Inflammatory macrophage treated with lipopolysaccharide for 1 hour (primary cell): ENCODE results near the gene GRIK3.
"Not testable (repeated sequence)": the region's sequence is repeated elsewhere in the genome, so short reads cannot be mapped to it uniquely, and the experiment has no call there.

Experiments used
- DNase-seq, 2 donors: peaks; one replicate each; pipeline ENCODE4 v3.0.0-alpha.2; 2020 to 2022

The GRIK3 gene

GRCh38 chr1:37034121-37035013 lies at the start of gene GRIK3:
GRIK3 (minus strand) TSS chr1:37034515; CDS start chr1:37034108, 407 bp downstream.
- no peak for DNase-seq

- no peak for DNase-seq
These were observed 49.7 kb upstream of the GRIK3 start for GRCh38 chr1:37084013-37084412.

GRCh38 chr1:37083603-37084002 lies 49.3 kb upstream of the GRIK3 start:
- DNase-seq = no peak

- DNase-seq = not testable (repeated sequence)
These were observed 46.1 kb upstream of the GRIK3 start for GRCh38 chr1:37080296-37080986.

- no peak for DNase-seq
These were observed 44.6 kb upstream of the GRIK3 start for GRCh38 chr1:37078866-37079265.

- DNase-seq = no peak
These were observed 41.9 kb upstream of the GRIK3 start for GRCh38 chr1:37076168-37076567.

- no peak for DNase-seq
These were observed 39.6 kb upstream of the GRIK3 start for GRCh38 chr1:37073854-37074379.

GRCh38 chr1:37073152-37073853 lies 39.0 kb upstream of the GRIK3 start:
- no peak for DNase-seq

- no peak for DNase-seq
These were observed 37.5 kb upstream of the GRIK3 start for GRCh38 chr1:37071829-37072228.

- DNase-seq = no peak
These were observed 35.8 kb upstream of the GRIK3 start for GRCh38 chr1:37070126-37070525.

GRCh38 chr1:37069406-37069805 lies 35.1 kb upstream of the GRIK3 start:
- no peak for DNase-seq

GRCh38 chr1:37068897-37069296 lies 34.6 kb upstream of the GRIK3 start:
- no peak for DNase-seq

- no peak for DNase-seq
These were observed 33.9 kb upstream of the GRIK3 start for GRCh38 chr1:37068260-37068659.

- no peak for DNase-seq
These were observed 29.7 kb upstream of the GRIK3 start for GRCh38 chr1:37064039-37064438.

GRCh38 chr1:37059346-37059745 lies 25.0 kb upstream of the GRIK3 start:
- DNase-seq = no peak

GRCh38 chr1:37058424-37058988 lies 24.2 kb upstream of the GRIK3 start:
- DNase-seq = no peak

- no peak for DNase-seq
These were observed 22.0 kb upstream of the GRIK3 start for GRCh38 chr1:37056325-37056724.

GRCh38 chr1:37055631-37056030 lies 21.3 kb upstream of the GRIK3 start:
- DNase-seq = no peak

- DNase-seq = no peak
These were observed 18.9 kb upstream of the GRIK3 start for GRCh38 chr1:37053173-37053572.

- no peak for DNase-seq
These were observed 17.8 kb upstream of the GRIK3 start for GRCh38 chr1:37052120-37052519.

- DNase-seq = no peak
These were observed 17.0 kb upstream of the GRIK3 start for GRCh38 chr1:37051346-37051745.

- DNase-seq = no peak
These were observed 13.2 kb upstream of the GRIK3 start for GRCh38 chr1:37047542-37047941.

GRCh38 chr1:37043101-37043500 lies 8.8 kb upstream of the GRIK3 start:
- DNase-seq = no peak
